ENCODE measurements around the gene SDCCAG8.
"Not testable (repeated sequence)": the region's sequence is repeated elsewhere in the genome, so short reads cannot be mapped to it uniquely, and the experiment has no call there.

The SDCCAG8 gene

DNA sequence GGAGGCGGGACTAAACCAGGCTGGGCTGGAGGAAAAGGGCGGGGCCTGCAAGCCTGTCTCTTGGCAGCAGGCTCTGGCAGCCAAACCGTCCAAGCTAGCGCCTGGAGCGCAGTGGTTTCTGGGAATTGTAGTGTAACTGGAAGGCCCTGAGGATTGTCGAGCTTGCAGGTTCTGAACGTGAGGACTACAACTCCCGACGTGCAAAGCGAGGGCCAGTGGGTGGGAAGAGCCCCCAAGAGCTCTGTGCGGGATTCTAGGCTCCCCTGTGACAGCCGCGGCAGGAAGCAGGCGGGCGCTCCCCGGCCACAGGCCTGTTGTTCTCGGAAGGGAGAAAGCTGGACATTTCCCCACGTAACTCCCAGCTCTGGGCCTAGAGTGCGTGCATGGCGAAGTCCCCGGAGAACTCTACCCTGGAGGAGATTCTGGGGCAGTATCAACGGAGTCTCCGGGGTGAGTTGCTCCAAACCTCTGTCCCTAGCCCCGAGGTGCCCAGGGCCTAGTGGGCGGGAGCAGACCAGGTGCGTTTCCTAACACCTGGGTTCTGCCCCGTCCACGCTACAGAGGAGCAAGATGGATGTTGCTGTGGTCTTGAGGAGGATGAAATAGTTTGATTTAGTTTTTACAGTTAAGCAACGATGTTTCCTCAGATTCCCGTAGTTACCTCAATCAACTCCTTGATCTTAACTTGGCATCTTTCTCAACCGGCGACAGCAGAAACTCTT lies at the start of gene SDCCAG8:
TSS of gene SDCCAG8 (plus strand) at position 251 of the 722 bp plus-strand sequence. CDS start at position 384, 133 bp downstream.
- peak; percentile 97 for DNase-seq

DNA sequence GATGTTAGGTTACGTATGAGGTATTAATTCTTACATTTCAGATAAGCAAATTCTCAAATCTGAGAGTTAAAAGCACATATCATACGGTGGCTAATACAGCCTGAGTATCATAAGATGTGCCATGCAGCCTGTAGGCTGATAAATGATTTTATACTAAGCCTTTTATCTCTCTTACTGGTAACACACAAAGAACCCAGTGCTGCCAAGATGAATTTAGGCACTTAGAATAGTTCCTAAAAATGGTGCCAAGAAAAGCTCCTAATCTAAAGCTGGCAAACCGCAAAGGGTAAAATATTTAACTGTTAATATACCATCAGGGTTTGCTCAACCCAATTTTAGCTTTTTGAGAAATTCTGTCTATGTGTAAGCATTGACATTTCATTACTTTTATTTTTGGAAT lies 43.9 kb upstream of the SDCCAG8 start:
- not testable (repeated sequence) for DNase-seq

DNA sequence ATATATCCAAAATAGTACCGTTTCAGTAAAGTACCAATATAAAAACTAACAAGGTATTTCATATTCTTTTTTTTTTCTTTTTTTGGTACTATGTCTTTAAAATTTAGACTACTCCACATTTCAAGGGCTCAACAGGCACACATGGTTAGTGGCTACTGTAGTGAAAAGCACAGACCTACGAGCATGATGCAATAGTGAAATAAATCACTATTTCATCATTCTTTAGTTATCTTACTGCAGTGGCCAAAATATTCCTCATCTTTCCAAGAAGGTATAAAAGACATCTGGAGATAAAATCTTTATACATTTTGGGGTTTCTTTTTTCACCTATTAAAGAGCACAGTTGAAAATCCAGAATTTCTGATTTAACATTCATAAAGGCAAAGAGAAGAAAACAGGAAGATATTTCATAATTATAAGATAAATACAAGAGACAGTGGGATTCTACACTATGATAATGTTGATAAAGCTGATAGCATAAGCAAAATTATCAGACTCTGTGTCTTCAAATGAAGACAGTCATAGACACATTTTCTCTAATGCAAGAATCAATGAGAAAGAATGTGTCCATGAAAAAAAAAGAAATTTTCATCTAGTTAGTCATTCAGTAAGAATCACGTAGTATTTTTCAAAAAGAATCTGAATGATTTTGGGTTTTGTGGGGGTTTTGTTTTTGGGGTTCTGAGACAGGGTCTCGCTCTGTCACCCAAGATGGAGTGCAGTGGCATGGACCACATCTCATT lies 42.6 kb upstream of the SDCCAG8 start:
- no peak for DNase-seq

DNA sequence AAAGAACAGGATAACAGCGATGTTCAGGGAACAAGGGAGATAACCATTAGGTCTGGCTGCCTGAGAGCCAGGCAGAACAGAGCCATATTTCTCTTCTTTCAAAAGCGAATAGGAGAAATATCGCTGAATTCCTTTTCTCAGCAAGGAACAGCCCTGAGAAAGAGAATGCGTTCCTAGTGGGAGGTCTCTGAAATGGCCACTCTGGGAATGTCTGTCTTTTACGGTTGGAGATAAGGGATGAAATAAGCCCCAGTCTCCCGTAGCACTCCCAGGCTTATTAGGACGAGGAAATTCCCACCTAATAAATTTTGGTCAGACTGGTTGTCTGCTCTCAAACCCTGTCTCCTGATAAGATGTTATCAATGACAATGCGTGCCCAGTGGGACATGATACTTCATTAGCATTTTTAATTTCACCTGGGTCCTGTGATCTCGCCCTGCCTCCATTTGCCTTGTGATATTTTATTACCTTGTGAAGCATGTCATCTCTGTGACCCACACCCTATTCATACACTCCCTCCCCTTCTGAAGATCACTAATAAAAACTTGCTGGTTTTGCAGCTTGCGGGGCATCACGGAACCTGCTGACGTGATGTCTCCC lies 40.5 kb upstream of the SDCCAG8 start:
- DNase-seq: not testable (repeated sequence)

DNA sequence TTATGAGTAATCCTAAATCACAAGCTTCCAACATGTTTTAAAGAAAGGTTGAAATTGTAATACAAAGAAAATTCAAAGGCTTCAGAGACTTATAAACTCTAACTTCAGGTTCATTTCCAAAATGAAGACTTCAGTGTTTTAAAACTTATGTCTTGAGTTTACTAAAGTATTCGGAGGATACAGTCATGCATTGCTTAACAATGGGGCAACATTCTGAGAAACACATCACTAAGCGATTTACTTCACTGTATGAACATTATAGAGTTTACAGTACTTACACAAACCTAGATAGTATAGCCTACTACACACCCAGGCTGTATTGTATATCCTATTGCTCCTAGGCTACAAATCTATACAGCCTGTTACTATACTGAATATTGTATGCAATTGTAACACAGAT lies 39.1 kb upstream of the SDCCAG8 start:
- no peak for DNase-seq

DNA sequence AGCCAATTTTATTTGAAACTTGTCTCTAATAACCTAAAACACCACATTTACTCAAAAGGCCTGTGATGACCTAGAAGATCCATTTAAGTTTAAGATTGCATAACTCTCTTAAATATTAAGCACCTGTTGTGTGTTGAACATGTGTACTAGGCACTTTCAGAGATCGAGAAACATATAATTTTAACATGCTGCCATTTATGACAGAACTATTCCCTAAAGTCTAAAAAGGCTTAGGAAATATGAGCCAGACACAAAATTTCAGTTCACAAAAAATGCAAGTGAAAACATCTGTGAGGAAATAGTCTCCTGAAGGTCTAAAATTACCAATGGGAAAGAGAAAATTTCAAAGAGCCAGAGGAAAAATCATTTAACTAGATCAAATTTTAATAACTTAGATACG lies 38.5 kb upstream of the SDCCAG8 start:
- DNase-seq: no peak

DNA sequence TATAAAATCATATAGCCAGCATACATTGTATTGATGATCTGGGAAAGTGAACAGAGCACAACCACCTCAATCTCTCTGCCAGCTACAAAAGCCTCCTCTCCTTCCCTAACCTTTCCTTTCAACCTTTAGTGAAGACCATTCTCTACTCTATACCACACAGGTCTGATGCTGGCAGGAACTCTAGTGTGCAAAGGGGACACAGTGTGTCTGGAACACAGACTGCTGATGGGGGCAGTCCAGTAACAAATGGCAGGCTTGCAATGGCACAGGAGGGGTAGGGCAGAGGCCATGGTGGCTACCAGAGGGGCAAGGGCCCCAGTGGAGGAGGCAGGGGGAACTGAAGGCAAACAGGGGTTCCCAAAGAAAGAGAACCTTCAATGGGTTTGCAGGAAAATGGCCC lies 37.8 kb upstream of the SDCCAG8 start:
- no peak for DNase-seq

DNA sequence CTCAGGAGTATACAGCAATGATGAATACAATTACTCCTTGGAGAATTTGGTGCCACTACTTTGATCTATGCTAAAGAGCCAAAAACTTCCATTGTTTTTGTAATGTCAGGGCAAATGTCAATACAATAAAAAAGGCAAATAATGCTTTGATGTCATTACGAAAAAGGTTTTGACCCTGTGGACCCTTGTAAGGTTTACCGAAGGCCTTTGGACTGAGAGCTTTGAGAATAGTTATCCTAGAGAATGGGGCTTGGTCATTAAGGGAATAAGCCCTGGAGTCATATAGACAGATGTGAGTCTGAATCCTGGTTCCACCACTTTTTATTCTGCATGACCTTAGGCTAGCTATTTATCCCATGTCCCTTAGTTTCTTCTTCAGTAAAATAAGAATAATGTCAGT lies 28.2 kb upstream of the SDCCAG8 start:
- no peak for DNase-seq

DNA sequence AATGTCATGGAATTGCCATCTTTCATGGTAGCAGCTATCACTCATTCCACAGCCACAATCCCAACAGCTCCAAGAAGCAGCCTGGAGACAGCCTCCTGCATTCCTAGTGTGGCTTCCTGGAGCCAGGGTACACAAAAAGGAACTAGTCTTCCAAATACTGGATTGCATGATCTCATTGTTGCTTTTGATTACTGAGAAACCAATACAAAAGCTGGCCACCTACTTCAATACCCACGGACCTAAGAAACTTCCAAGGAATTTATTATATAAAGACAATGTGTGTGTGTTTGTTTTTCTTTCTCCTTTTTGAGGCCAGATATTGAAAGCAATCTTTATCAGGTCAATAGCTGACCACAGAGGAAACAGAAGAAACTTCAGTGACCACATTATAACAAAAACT lies 26.3 kb upstream of the SDCCAG8 start:
- DNase-seq: no peak

DNA sequence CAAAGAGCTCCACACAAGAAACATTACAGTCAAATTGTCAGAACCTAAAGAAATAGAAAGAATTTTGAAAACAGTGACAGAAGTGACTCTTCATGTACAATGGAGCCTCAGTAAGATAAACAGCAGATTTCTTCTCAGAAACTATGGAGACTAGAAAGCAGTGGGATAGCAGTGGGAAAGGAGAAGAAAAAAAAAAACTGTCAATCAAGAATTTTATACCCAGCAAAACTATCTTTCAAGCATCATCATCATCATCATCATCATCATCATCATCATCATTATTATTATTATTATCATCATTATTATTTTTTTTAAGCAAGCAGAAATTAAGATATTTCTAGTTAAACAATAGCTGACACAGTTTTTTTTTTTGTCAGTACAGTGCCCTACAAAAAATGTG lies 24.9 kb upstream of the SDCCAG8 start:
- DNase-seq: no peak

DNA sequence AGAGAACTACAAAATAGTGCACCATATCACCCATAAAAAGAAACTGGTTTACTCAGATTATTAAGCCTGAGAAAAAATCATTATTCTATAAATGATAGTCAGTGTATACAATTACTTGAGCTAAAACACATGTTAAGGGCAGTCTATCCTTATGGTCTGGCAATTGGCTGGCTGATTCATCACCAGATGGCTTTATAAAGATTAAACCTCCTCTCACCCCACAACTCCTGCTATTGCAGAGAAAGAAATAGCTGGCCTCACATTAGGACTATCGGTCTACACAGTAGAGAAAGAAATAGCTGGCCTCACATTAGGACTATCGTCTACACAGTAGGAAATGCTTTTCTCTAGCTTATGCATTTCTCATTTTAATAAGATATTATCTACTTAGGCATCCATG lies 21.9 kb upstream of the SDCCAG8 start:
- DNase-seq: no peak

DNA sequence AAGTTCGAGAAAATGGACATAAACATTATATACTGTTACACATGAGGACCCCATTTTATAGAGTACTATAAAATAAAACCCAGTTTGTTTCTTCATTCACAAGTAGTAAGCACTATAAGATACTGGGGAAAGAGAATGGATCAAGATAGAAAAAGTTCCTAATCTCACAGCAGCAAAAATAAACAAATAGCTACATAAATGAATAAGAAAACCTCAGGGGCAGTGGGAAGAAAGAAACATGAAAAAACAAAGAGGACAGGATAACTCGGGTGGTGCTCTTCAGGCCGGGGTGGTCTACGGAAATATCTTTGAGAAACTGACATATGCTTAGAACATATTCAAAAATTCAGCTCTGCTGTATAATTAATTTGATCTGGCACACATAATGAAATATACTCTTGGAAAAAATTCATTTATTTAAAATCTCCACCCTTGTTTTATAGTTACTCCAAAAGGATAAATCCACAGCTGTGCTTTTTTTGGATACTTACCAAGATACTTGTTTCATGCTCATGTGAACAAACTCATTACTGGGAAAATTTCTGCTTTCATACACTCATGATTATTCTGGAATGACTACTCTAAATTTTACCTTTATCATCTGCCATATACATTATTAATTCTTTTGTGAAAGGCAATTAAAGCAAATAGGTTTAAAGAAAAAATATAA lies 20.7 kb upstream of the SDCCAG8 start:
- no peak for DNase-seq

DNA sequence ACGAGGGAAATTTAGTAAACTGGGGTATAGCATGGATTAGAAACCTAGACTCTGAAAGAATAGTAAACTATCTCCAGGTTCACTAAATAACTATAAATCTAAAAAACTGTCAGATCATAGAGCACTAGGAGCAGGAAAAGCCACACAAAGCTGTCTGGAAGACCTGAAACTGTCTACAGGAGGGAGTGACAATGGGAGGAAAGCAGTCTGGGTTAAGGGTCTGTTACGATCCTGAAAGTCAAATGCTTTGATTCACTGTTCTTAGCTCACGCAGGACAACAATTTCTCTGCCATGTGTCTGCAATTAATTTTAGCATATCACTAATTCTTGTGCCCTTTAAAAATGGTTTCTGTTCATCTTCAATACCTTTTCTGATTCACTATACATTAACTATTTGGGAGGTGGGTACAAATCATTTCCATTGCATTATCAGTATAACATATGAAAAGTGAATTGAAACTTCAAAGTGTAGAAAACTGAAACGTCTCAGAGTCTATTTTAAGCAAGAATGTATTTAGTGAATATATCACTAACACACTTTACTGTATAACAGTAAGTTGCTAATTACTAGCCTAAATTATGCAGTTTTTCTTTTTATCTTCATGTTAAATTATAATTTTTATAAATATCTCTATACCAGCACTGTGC lies 19.1 kb upstream of the SDCCAG8 start:
- no peak for DNase-seq

DNA sequence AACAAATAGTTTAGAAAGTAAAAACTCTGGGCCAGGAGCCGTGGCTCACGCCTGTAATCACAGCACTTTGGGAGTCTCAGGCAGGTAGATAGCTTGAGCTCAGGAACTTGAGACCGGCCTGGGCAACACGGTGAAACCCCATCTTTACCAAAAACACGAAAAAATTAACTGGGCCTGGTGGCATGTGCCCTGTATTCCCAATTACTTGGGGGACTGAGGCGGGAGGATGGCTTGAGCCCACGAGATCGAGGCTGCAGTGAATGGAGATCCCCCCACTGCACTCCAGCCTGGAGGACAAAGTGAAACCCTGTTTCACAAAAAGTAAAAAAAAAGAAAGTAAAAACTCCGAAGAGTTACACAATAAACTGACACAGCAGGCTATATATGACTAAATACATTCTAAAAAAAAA lies 11.4 kb upstream of the SDCCAG8 start:
- no peak for DNase-seq

DNA sequence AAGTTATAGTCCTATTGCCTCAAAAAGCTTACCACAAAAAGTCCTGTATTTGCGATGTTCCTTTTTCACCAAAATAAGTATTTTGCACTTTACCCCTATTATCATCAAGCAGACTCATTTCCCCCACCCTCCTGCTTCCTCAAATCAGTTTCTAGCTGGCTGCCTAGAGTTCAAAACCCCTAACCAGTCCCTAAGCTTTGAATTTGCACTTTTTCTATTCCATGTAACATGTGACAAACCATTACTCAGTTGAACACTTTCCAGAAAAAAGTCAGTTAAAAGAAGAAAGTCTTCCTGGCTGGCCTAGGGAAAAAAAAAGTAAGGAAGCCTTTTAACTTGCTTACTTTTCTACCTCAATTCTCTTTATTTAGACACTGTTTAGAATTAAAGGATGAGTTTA lies 8.9 kb upstream of the SDCCAG8 start:
- no peak for DNase-seq

DNA sequence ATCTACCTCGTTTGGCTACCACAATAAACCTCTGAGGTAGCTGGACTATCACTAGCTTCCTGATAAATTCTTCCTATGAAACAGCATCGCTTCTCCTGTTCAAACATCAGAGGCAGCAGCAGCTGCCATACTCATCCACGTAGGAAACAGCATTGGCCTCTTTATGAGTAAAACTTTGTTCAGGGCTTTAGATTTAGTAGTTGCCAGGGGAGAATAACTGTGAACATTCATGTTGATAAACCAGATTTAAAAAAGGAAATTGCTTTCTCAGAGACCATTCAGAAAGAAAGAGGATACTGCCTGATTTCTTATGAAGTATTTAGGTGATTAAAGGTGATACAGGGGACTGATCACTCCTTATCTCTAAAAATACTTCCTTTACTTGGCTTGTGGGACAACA lies 7.9 kb upstream of the SDCCAG8 start:
- no peak for DNase-seq

DNA sequence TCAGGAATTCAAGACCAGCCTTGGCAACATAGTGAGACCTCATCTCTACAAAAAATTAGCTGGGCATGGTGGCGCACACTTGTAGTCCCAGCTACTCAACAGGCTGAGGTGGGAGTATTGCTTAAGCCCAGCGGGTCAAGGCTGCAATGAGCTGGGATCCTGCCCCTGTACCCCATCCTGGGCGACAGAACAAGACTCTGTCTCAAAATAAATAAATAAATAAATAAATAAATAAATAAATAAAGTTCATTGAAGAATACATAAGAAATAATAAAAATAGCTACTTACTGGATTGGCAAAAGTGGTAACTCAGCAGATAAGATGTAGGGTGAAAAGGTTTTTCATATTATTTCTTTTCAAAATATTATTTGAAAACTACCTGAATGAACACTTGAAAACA lies 6.6 kb upstream of the SDCCAG8 start:
- DNase-seq: no peak

DNA sequence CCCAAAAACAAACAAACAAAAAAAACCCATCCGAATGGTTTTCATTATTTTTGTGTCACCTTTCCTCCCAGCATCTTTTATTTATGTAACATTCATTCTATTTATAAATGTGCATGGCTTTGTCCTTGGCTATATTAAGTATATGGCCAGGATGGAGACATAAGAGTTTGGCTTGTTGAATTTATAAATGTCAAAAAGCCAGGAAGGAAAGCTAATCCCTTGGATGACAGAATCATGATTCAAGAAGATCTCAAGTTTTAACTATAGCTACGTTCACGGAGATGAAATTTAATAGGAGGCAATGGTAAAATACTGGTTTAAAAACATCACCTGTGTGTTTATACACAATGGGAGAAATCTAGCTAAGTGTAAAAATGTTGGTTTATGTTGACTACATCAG lies 5.7 kb upstream of the SDCCAG8 start:
- no peak for DNase-seq

DNA sequence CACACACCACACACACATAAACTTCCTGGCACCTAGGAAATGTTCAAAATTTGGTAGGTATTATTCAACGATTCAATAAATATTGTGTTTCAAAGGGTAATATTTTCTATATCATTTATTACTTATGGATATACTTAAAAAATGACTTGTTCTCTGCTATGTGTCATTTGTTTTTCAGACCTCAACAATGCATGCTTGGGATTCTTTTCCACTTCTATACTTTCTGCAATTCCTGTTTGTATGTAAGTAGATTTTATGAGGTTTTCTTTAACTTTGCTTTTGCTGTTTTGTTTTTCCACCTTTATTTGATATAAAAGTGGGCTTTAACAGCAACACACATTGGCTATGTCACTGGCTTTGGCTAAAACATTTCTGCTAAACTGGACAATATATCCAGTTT lies 4.3 kb upstream of the SDCCAG8 start:
- DNase-seq: no peak

DNA sequence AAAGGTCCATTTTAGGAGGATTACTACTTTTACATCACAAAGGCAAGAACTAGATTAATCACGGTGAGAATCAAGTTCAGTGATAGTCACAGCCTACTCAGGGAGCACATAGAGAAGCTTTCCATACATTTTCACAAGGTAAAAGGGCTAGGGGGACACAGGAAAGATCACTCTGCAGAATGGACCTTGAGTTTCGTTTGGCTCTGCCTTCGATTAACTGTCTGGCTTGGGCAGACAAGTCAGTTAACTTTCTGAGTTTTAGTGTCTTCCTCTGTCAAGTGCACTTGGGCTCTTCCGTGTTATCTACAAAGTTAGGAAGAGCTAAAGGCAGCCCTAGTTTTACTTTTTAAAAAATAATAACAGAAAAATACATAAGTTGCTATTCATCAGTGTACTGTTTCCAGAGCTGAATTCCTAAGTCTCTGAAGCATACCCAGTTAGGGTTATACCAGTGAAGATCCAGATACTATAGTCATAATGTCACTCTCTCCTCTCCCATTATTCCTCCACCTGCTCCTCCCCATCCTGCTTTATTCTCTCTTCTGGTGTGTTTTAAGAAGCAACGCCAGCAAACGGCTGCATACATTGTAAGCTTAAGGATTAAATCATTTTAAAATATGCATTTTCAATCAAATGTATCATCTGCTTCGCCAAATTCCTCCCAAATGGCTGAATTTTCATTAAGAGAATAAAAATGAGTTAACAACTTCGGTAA lies 2.5 kb upstream of the SDCCAG8 start:
- no peak for DNase-seq

DNA sequence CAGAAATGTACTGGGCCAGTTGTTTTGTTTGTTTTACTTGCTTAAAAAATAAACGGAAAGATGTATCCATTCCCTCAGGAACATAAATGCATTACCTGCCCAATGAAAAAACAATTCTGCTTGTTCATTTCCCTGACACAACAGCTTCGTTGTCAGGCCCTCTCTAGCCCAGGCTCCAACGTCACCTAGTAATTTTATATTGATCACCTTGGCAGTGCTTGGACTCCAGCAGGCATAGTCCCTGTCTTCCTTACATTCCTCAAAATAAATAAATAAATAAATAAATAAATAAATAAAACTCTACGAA lies 2.0 kb upstream of the SDCCAG8 start:
- no peak for DNase-seq

DNA sequence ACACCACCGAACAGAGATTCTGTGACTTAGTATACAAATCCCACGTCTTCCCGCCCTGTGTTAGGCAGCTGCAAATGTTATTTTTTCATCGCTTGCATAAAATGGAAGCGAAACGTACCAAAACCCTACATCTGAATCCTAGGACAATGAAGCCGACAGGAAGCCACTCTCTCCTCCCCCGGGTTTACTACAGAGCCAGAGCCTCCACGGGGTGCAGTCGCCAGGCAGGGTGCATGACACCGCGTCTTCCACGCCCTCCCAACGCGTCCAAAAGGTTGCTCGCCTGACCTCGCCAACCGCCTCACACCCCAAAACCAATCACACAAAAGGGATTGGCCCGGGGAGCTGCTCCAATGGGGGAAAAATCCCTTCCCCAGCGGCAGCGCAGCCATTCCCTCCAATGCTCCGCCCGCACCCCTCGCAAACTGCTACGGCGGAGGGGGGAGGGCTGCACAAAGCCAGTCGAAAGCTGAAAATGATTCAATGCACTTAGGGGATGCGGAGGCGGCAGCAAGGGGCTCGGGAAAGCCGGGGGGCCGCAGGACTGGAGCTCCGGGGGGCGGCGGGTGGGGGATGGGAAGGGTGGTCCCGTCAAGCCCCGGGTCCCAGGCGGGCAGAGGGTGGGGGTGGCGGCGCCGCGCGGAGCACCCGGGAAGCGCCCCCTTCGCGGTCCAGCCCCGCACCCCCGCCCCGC lies 1.5 kb upstream of the SDCCAG8 start:
- DNase-seq: peak; percentile 69
